ENCODE measurements around the gene LOXHD1. TPM values are rescaled to one million over a fixed set of nuclear protein-coding genes. Genes with fewer than 3 reads are reported as not detected.

The LOXHD1 gene
- total RNA-seq, 1 experiment from 2014 or later, result 0.03 TPM

GRCh38 chr18:46679846-46680598 lies 23.0 kb upstream of the LOXHD1 start:
- Histone ChIP-seq H3K27me3 (ENCODE audit: control insufficient read depth, insufficient read depth, low read length) (no peaks in the 10 kb centered on the region), H3K4me3 (ENCODE audit: insufficient read depth, low read depth, low read length) (no peak overlapping the region), H3K36me3 (replicated peaks; ENCODE audit: control insufficient read depth, insufficient read depth, low read length) (no peaks in the 10 kb centered on the region)
- no peak for DNase-seq

DNA sequence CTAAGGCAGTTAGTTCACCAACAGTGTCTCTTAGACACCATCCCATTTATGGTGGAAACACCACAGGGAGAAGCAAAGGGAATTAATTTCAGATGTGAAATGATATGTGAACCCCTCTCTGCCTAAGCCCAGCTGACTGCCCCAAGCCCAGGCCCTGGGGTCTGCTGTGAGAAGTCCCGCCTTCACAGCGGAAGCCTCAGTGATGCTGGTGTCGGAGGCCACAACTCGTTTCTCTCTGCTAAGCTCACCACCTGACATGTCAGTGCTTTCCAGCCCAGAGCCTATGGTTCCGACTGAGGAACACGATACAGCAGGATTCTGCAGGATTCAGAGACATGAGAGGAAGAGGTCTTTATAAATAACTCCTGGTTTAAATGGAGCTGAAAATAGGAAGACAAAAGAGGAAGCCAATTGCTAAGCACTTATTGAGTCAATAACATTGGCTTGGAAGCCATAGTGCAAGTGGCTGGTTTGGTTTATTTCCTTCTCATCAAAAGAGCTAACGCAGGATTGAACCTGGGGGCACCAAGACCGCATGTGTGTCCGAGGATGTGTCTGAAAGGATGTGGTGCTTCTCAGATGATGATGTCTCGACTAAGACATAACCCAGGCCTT lies 21.9 kb upstream of the LOXHD1 start:
- H3K4me3 ChIP-seq (ENCODE audit: insufficient read depth, low read depth, low read length), result no peak overlapping the region
- no peaks in the 10 kb centered on the region for H3K36me3 ChIP-seq (replicated peaks; ENCODE audit: control insufficient read depth, insufficient read depth, low read length)
- no peak for DNase-seq
- no peaks in the 10 kb centered on the region for H3K27me3 ChIP-seq (ENCODE audit: control insufficient read depth, insufficient read depth, low read length)

DNA sequence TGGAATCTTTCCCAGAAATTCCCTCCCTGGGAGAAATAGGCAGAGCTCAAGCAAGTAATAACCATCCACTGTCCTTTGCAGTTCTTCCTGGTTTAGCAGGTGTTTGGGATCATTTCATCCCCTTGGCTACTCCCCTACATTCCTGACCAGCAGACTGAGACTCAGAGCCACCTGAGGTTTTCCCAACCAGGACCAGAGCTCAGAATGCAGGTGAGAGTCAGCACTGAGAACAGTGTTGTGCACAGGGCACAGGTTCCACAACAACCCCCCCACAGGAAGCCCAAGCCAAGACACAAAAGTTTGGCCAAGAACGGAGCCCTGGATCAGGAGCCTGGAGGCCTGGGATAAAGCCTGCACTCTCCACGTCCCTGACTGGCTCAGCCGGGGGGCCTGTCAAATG lies 21.0 kb upstream of the LOXHD1 start:
- no peaks in the 10 kb centered on the region for H3K36me3 ChIP-seq (replicated peaks; ENCODE audit: control insufficient read depth, insufficient read depth, low read length)
- no peaks in the 10 kb centered on the region for H3K27me3 ChIP-seq (ENCODE audit: control insufficient read depth, insufficient read depth, low read length)
- no peak for DNase-seq
- no peak overlapping the region for H3K4me3 ChIP-seq (ENCODE audit: insufficient read depth, low read depth, low read length)

DNA sequence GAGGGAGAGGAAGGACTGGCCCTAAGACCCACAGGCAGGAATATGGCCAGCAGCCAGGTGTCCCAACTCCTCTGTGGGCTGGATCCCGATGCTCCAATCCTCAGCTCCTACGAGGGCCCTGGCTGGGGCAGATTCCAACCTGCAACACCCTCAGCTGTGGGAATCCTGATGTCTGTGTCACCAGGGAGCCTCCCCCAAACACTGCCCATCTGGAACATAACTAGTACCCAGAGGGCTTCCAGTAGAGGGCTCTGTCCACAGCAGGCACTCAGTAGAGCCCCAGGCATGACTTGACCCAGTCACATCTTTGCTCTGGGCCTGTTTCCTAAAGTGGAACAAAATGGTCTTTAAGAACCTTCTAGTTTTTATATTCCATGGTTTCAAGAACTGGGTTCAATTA lies 20.6 kb upstream of the LOXHD1 start:
- no peaks in the 10 kb centered on the region for H3K27me3 ChIP-seq (ENCODE audit: control insufficient read depth, insufficient read depth, low read length)
- peak; percentile 66 for DNase-seq
- no peak overlapping the region for H3K4me3 ChIP-seq (ENCODE audit: insufficient read depth, low read depth, low read length)
- H3K36me3 ChIP-seq (replicated peaks; ENCODE audit: control insufficient read depth, insufficient read depth, low read length), result no peaks in the 10 kb centered on the region

DNA sequence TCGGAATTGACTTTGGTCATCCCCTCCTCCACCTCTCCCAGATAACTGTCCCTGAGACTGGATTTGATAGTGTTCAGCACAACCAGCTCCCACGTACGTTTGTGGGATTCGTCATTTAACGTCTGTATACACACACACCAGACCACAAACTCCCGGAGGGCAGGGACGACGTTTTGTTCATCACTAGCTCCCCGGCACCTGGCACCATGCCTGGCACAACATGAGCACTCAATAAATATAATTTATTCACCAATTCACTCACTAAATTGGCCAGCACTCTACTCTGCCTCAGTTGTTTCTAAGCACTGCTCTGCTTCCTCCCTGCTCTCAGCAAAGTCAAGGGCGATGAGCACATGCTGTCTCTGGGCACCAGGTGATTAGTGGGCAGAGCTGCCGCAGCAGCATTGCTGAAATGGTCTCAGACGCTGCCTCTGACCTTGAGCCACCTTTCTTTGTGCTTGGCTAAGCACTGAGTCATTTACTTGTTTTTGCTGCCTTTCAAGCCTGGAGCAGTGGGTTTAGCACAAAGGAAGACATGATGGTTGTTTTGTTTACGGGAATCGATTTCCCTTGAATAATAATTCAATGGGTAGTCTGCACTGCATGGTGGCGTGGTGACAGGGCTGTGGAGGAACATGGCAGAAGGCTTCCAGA lies 19.3 kb upstream of the LOXHD1 start:
- no peaks in the 10 kb centered on the region for H3K36me3 ChIP-seq (replicated peaks; ENCODE audit: control insufficient read depth, insufficient read depth, low read length)
- no peaks in the 10 kb centered on the region for H3K27me3 ChIP-seq (ENCODE audit: control insufficient read depth, insufficient read depth, low read length)
- H3K4me3 ChIP-seq (ENCODE audit: insufficient read depth, low read depth, low read length), result no peak overlapping the region
- DNase-seq, result no peak

GRCh38 chr18:46675112-46675511 lies 18.1 kb upstream of the LOXHD1 start:
- Histone ChIP-seq H3K27me3 (ENCODE audit: control insufficient read depth, insufficient read depth, low read length) (no peaks in the 10 kb centered on the region), H3K4me3 (ENCODE audit: insufficient read depth, low read depth, low read length) (no peak overlapping the region), H3K36me3 (replicated peaks; ENCODE audit: control insufficient read depth, insufficient read depth, low read length) (no peaks in the 10 kb centered on the region)
- no peak for DNase-seq

DNA sequence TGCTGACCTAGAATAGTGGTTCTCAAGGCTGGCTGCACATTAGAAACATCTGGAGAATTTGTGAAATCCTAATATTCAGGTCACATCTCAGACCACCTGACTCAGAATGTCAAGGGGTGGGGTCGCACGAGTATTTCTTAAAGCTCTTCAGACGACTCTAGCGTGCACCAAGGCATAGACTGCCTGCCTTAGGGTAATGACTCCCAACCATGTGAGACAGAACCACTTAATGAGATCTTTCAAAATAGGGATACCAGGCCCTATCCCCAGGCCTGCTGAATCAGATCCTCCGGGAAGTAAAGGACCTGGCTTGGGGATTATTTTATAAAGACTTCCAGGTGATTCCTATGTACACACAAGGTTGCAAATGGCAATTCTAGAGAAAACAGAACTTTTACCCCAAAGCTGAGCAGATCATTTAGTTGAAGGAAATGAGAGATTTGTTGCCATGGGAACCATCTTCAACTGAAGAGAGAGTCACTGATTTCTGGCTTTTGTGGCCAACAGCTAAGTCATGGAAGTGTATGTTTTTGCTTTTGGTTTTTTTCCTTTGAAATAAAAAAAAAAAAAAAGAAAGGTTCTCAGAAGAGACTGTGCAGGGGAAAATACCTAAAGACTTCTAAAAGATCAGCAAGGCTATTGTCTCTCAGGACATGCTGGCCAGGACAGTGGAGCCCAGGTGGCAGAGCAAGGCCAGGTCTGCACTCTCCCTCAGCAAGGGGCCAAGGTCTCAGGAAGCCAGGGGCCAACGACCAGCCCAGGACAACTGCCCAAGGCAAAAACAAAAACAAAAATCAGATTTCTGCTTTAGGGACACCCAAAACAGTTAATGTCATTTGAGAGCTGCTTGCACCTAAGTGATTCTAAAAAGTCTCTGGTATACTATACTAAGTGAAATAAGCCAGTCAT lies 15.3 kb upstream of the LOXHD1 start:
- H3K4me3 ChIP-seq (ENCODE audit: insufficient read depth, low read depth, low read length), result no peak overlapping the region
- no peak for DNase-seq

GRCh38 chr18:46668694-46669093 lies 11.7 kb upstream of the LOXHD1 start:
- H3K27me3 ChIP-seq (ENCODE audit: control insufficient read depth, insufficient read depth, low read length), result no peaks in the 10 kb centered on the region
- no peak for DNase-seq
- H3K36me3 ChIP-seq (replicated peaks; ENCODE audit: control insufficient read depth, insufficient read depth, low read length), result no peaks in the 10 kb centered on the region
- H3K4me3 ChIP-seq (ENCODE audit: insufficient read depth, low read depth, low read length), result no peak overlapping the region

More for the DNA sequence above, 15.3 kb upstream of the LOXHD1 start:
- H3K36me3 ChIP-seq (replicated peaks; ENCODE audit: control insufficient read depth, insufficient read depth, low read length), result no peaks in the 10 kb centered on the region
- no peaks in the 10 kb centered on the region for H3K27me3 ChIP-seq (ENCODE audit: control insufficient read depth, insufficient read depth, low read length)

DNA sequence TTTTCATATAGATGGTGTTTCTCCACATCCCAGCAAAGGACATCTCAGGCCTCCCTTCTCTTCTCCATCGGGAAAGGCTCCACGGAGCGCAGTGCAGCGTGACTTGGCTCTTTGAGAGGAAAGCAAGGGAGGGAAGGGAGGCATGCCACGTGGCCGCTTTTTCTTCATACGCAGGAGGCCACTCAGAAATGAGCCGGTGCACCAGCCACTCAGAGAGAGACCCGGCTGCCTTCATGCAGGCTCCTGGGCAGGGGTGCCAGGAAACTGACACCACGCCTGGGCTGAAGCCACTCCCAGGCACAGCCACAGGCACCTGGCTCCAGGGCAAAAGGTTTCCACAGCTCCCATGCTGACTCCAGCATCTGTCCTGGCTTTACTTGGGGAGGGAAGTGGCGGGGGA lies 11.1 kb upstream of the LOXHD1 start:
- Histone ChIP-seq H3K36me3 (replicated peaks; ENCODE audit: control insufficient read depth, insufficient read depth, low read length) (no peaks in the 10 kb centered on the region), H3K4me3 (ENCODE audit: insufficient read depth, low read depth, low read length) (no peak overlapping the region), H3K27me3 (ENCODE audit: control insufficient read depth, insufficient read depth, low read length) (no peaks in the 10 kb centered on the region)
- DNase-seq, result no peak

DNA sequence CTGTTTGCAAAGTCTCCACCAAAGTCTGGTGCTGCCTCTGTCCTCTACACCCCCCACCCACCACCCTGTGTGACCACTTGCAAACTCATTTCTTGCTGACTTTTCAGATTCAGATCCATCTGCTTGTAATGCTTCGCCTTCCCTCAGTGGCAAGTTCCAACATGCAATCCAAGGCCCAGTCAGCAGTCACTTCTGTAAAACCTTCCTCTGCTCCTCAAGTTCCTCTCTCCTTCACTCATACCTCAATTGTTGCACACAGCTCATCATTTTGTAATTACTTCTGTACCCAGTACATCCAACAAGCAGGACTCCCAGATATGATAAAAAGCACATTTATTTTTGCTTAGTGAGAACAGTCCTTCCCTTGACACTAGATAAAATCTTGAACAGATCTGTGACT lies 6.5 kb upstream of the LOXHD1 start:
- Histone ChIP-seq H3K36me3 (replicated peaks; ENCODE audit: control insufficient read depth, insufficient read depth, low read length) (no peaks in the 10 kb centered on the region), H3K27me3 (ENCODE audit: control insufficient read depth, insufficient read depth, low read length) (no peaks in the 10 kb centered on the region), H3K4me3 (ENCODE audit: insufficient read depth, low read depth, low read length) (no peak overlapping the region)
- DNase-seq, result no peak

DNA sequence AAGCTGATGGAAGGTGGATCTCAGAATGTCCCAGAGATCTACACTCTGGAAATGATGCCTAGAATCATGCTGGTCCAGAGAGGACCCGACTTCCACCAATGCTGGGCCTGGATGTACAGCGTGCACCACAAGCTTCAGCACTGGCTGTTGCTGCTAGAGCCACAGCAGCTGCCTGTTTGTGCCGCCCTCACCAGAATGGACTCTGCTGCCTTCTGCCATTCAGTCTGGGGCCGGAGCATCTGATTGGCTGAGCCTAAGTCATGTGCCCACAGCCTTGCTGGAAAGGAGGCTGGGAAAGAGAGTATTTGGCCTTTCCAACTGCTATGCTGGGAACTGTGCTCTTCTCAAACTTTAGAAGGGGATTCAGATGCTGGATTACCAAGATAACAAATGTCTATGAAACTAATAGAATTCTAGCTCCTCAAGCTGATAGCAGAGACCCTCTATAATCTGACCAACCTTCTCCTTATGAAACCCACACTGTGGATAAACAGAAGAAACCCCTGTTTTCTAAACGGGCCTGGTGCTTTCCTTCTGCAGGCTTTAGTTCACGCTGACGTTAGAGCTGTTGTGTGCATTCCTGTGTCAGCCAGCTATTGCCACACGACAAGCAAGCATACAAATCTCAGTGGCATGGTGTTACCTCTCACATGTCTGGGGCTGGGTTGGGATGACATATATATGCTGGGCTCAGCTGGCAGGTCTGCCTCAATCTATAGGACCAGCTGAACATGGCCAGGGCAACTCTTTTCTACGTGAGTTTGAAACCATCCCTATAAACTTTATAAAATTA lies 4.1 kb upstream of the LOXHD1 start:
- Histone ChIP-seq H3K27me3 (ENCODE audit: control insufficient read depth, insufficient read depth, low read length) (peaks cover 3% of the 10 kb centered on the region; the same call in 1 of the 2 replicates), H3K4me3 (ENCODE audit: insufficient read depth, low read depth, low read length) (no peak overlapping the region), H3K36me3 (replicated peaks; ENCODE audit: control insufficient read depth, insufficient read depth, low read length) (no peaks in the 10 kb centered on the region)
- peak; percentile 70 for DNase-seq

DNA sequence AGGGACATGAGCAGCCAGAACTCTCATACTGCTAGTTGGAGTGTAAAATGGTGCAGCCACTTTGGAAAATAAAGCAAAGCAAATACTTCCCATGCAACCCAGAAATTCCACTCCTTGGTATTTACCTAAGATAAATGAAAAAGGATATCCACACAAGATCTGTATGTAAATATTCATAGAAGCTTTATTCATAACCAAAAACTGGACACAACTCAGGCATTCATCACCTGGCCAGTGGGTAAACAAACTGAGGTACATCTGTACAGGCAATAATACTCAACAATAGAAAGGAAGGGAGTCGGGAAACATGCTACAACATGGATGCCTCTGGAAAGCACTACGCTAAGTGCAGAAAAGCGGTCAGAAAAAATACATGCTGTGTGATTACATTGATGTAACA lies 2.5 kb upstream of the LOXHD1 start:
- Histone ChIP-seq H3K4me3 (ENCODE audit: insufficient read depth, low read depth, low read length) (no peak overlapping the region), H3K36me3 (replicated peaks; ENCODE audit: control insufficient read depth, insufficient read depth, low read length) (no peaks in the 10 kb centered on the region), H3K27me3 (ENCODE audit: control insufficient read depth, insufficient read depth, low read length) (peaks cover 3% of the 10 kb centered on the region; the same call in 1 of the 2 replicates)
- DNase-seq, result no peak

GRCh38 chr18:46656326-46657114 lies 500 bp downstream of the LOXHD1 start:
- DNase-seq, result no peak
- Histone ChIP-seq H3K27me3 (ENCODE audit: control insufficient read depth, insufficient read depth, low read length) (peaks cover 3% of the 10 kb centered on the region; the same call in 1 of the 2 replicates), H3K4me3 (ENCODE audit: insufficient read depth, low read depth, low read length) (no peak overlapping the region), H3K36me3 (replicated peaks; ENCODE audit: control insufficient read depth, insufficient read depth, low read length) (no peaks in the 10 kb centered on the region)
